ENCODE results near the gene PSMB5. TPM values are rescaled to one million over a fixed set of nuclear protein-coding genes. Genes with fewer than 3 reads are reported as not detected.

The PSMB5 gene
- total RNA-seq, 2 experiments from 2014 or later, result 104 to 129 TPM

- intact Hi-C loops (cut with DNase I, micrococcal nuclease), result no loop called here
- Mint-ChIP-seq H3K36me3 (ENCODE audit: low read depth) (no peaks in the 10 kb centered on the region), H3K9me3 (ENCODE audit: low read depth) (no peaks in the 10 kb centered on the region), H3K27ac (no peak overlapping the region), H3K4me3 (no peak overlapping the region), H3K4me1 (peaks cover 7% of the 10 kb centered on the region), H3K27me3 (no peaks in the 10 kb centered on the region)
- POLR2A ChIA-PET, result no interaction called here
- ATAC-seq, result no peak
- DNase-seq, result no peak
- CTCF ChIA-PET, result interaction anchor here (0.6 to 18.1 kb wide), 4 partner anchors 7 to 145 kb away, joined by 3 to 751 read pairs (median 19); partner anchors contain the start of gene CDH24
Observed at GRCh38 chr14:22978981-22979671, 55.6 kb downstream of the PSMB5 start.

- Mint-ChIP-seq H3K4me1 (peaks cover 7% of the 10 kb centered on the region), H3K27me3 (no peaks in the 10 kb centered on the region), H3K36me3 (ENCODE audit: low read depth) (no peaks in the 10 kb centered on the region), H3K4me3 (no peak overlapping the region), H3K9me3 (ENCODE audit: low read depth) (no peaks in the 10 kb centered on the region), H3K27ac (no peak overlapping the region)
- CTCF ChIA-PET, result interaction anchor here (0.6 to 5.0 kb wide), 6 partner anchors 8 to 144 kb away, joined by 3 to 35 read pairs (median 6); partner anchors contain the start of gene CDH24
- POLR2A ChIA-PET, result no interaction called here
- intact Hi-C loops (cut with DNase I, micrococcal nuclease), result no loop called here
- DNase-seq, result no peak
- ATAC-seq, result no peak
Observed at GRCh38 chr14:22978487-22978837, 56.2 kb downstream of the PSMB5 start.

GRCh38 chr14:22977684-22978486 is 56.8 kb downstream of the PSMB5 start:
- Mint-ChIP-seq H3K36me3 (ENCODE audit: low read depth) (no peaks in the 10 kb centered on the region), H3K27ac (no peak overlapping the region), H3K4me1 (peaks cover 7% of the 10 kb centered on the region), H3K4me3 (no peak overlapping the region), H3K9me3 (ENCODE audit: low read depth) (no peaks in the 10 kb centered on the region), H3K27me3 (no peaks in the 10 kb centered on the region)
- POLR2A ChIA-PET, result no interaction called here
- ATAC-seq (no peak), DNase-seq (no peak)
- CTCF ChIA-PET, result interaction anchor here (0.5 to 5.0 kb wide), 12 partner anchors 9 to 1588 kb away, joined by 3 to 35 read pairs (median 5); partner anchors contain the start of gene CDH24
- intact Hi-C loops (cut with DNase I, micrococcal nuclease), result no loop called here

GRCh38 chr14:22977434-22977683 is 57.3 kb downstream of the PSMB5 start:
- H3K4me3 Mint-ChIP-seq, result no peak overlapping the region
- no peak overlapping the region for H3K27ac Mint-ChIP-seq
- intact Hi-C loops (cut with DNase I, micrococcal nuclease), result no loop called here
- CTCF ChIA-PET, result interaction anchor here (0.6 to 5.0 kb wide), 7 partner anchors 9 to 91 kb away, joined by 4 to 35 read pairs (median 6); partner anchors contain the start of gene CDH24
- POLR2A ChIA-PET, result no interaction called here
- ATAC-seq (no peak), DNase-seq (no peak)
- H3K4me1 Mint-ChIP-seq, result peaks cover 7% of the 10 kb centered on the region
- no peaks in the 10 kb centered on the region for H3K36me3 Mint-ChIP-seq (ENCODE audit: low read depth)
- H3K9me3 Mint-ChIP-seq (ENCODE audit: low read depth), result no peaks in the 10 kb centered on the region
- no peaks in the 10 kb centered on the region for H3K27me3 Mint-ChIP-seq

GRCh38 chr14:22976620-22977433 is 57.9 kb downstream of the PSMB5 start:
- Mint-ChIP-seq H3K4me1 (peaks cover 7% of the 10 kb centered on the region), H3K27me3 (no peaks in the 10 kb centered on the region), H3K4me3 (no peak overlapping the region), H3K9me3 (ENCODE audit: low read depth) (no peaks in the 10 kb centered on the region), H3K36me3 (ENCODE audit: low read depth) (no peaks in the 10 kb centered on the region), H3K27ac (no peak overlapping the region)
- POLR2A ChIA-PET, result no interaction called here
- ATAC-seq (no peak), DNase-seq (no peak)
- intact Hi-C loops (cut with DNase I, micrococcal nuclease), result no loop called here
- CTCF ChIA-PET, result interaction anchor here (0.7 to 5.0 kb wide), 9 partner anchors 8 to 100 kb away, joined by 3 to 35 read pairs (median 6); partner anchors contain the start of gene CDH24

Other genes with a start within 250 kb of the PSMB5 start
- under 1 TPM; 0.50 to 0.72 TPM for gene SLC7A7, start 219.5 kb downstream of the PSMB5 start, total RNA-seq
- 100 to 1,000 TPM; 115 to 136 TPM for gene MRPL52, start 205.0 kb downstream of the PSMB5 start, total RNA-seq
- 1 to 10 TPM; 2.0 to 2.1 TPM for gene MMP14, start 198.3 kb downstream of the PSMB5 start, total RNA-seq
- 10 to 100 TPM; 36.3 to 41.8 TPM for gene LRP10, start 163.2 kb downstream of the PSMB5 start, total RNA-seq
- under 1 TPM; 0.33 to 0.48 TPM for gene REM2, start 151.7 kb downstream of the PSMB5 start, total RNA-seq
- gene RBM23, start 115.8 kb downstream of the PSMB5 start, total RNA-seq, result 10 to 100 TPM; 61.6 to 68.6 TPM
- 100 to 1,000 TPM; 121 to 151 TPM for gene PRMT5, start 105.5 kb downstream of the PSMB5 start, total RNA-seq
- gene HAUS4, start 77.8 kb downstream of the PSMB5 start, total RNA-seq, result 10 to 100 TPM; 62.5 to 84.4 TPM
- gene AJUBA, start 52.3 kb downstream of the PSMB5 start, total RNA-seq, result 1 to 10 TPM; 2.9 to 3.2 TPM
- 10 to 100 TPM; 10.7 to 11.5 TPM for gene C14orf93, start 24.8 kb downstream of the PSMB5 start, total RNA-seq
- gene PSMB11, start 7.3 kb upstream of the PSMB5 start, total RNA-seq, result not detected
- gene CDH24, start 22.6 kb upstream of the PSMB5 start, total RNA-seq, result 1 to 10 TPM in 1 of 2 experiments, under 1 TPM in 1; 0.82 to 1.1 TPM
- gene ACIN1, start 60.2 kb upstream of the PSMB5 start, total RNA-seq, result 100 to 1,000 TPM; 160 to 215 TPM
- gene C14orf119, start 60.6 kb upstream of the PSMB5 start, total RNA-seq, result 10 to 100 TPM; 43.8 to 51.5 TPM
- gene CIROP, start 70.1 kb upstream of the PSMB5 start, total RNA-seq, result not detected
- gene CEBPE, start 84.4 kb upstream of the PSMB5 start, total RNA-seq, result under 1 TPM; 0.19 to 0.34 TPM
- 1 to 10 TPM in 1 of 2 experiments, under 1 TPM in 1; 0.89 to 1.6 TPM for gene SLC7A8, start 148.8 kb upstream of the PSMB5 start, total RNA-seq
- not detected for gene RNF212B, start 203.0 kb upstream of the PSMB5 start, total RNA-seq